Endothelial cell of umbilical vein (primary cell): ENCODE data around the gene MED16. TPM values are rescaled to one million over a fixed set of nuclear protein-coding genes. Genes with fewer than 3 reads are reported as not detected.

Source experiments
- BruUV-seq: library from RNA; stranded (reverse); fragments of 400-500 nt; replicated peaks from 2 replicates; lab custom pipeline; 2021; lab: Mats Ljungman, UMichigan
- CTCF ChIA-PET: fragments of 300-600, 350-600 bp; sonication (Branson Sonifier 250); formaldehyde crosslinking; loops from one replicate; lab custom pipeline; 2021; ENCODE audit warnings: antibody characterized with exemption, inconsistent platforms; lab: Charles Lee
- POLR2A ChIA-PET: fragments of 300-600, 350-600 bp; sonication (Branson Sonifier 250); formaldehyde crosslinking; loops from one replicate; lab custom pipeline; 2021; ENCODE audit warnings: antibody characterized with exemption, inconsistent platforms; lab: Charles Lee
- DNase-seq: peaks from one replicate; pipeline ENCODE4 v3.0.0-alpha.2; 2011; ENCODE audit warnings: low read depth, low spot score
- FAIRE-seq: peaks from 2 replicates; lab custom pipeline; 2011; peaks lifted over from hg19 to GRCh38; lab: Jason Lieb, UNC
- H2AFZ ChIP-seq: 2 replicates; pipeline ENCODE4 v1.6.0; 2012; ENCODE audit warnings: low read depth, low read length, control low read depth, inconsistent platforms
- H3K27ac ChIP-seq: 2 replicates; pipeline ENCODE4 v1.5.1; 2011; ENCODE audit warnings: low read depth, mild to moderate bottlenecking, control low read depth, low read length, moderate library complexity; ENCODE audit not compliant: insufficient read depth
- H3K27me3 ChIP-seq, 2 experiments: 2 replicates each; pipeline versions ENCODE4 v1.6.0 to v1.6.1; 2011; ENCODE audit warnings: low read length in 2 of 2, mixed read lengths in 1 of 2; ENCODE audit not compliant: control insufficient read depth in 2 of 2, insufficient read depth in 2 of 2
- H3K36me3 ChIP-seq, 2 experiments: 2 replicates in 1 of 2; 3 replicates in 1 of 2; pipeline ENCODE4 v1.5.1; 2011; ENCODE audit warnings: low read length in 2 of 2, mild to moderate bottlenecking in 1 of 2, moderate library complexity in 1 of 2; ENCODE audit not compliant: control insufficient read depth in 2 of 2, insufficient read depth in 2 of 2; ENCODE audit errors: extremely low read depth in 1 of 2
- H3K4me1 ChIP-seq: 3 replicates; pipeline ENCODE4 v1.5.1; 2011; ENCODE audit warnings: mild to moderate bottlenecking, low read length; ENCODE audit not compliant: control insufficient read depth, insufficient read depth; ENCODE audit errors: extremely low read depth
- H3K4me2 ChIP-seq: 2 replicates; pipeline ENCODE4 v1.6.1; 2011; ENCODE audit warnings: low read length, control low read depth, mixed read lengths; ENCODE audit not compliant: insufficient read depth
- H3K4me3 ChIP-seq, 3 experiments: fragments of 200-600 bp in 1 of 3; sonication (generic), shearing (Covaris generic) in 1 of 3; replicated peaks in 1 of 3; 2 replicates each; pipeline ENCODE4 v1.5.1; 2011 to 2016; ENCODE audit warnings: control low read depth in 3 of 3, low read length in 3 of 3, mild to moderate bottlenecking in 2 of 3, inconsistent platforms in 1 of 3, low read depth in 1 of 3, moderate library complexity in 1 of 3; ENCODE audit not compliant: insufficient read depth in 1 of 3
- H3K79me2 ChIP-seq: 2 replicates; pipeline ENCODE4 v1.6.0; 2012; ENCODE audit warnings: low read length, inconsistent platforms; ENCODE audit not compliant: control insufficient read depth, insufficient read depth
- H3K9ac ChIP-seq: replicated peaks from 2 replicates; pipeline ENCODE3; 2011; ENCODE audit warnings: low read length, control low read depth; ENCODE audit not compliant: insufficient read depth; ENCODE audit errors: extremely low read depth
- H3K9me1 ChIP-seq: replicated peaks from 3 replicates; pipeline ENCODE4 v1.6.0; 2011; ENCODE audit warnings: mild to moderate bottlenecking, low read length; ENCODE audit not compliant: control insufficient read depth, insufficient read depth; ENCODE audit errors: extremely low read depth
- H3K9me3 ChIP-seq: replicated peaks from 2 replicates; pipeline ENCODE4 v1.5.1; 2012; ENCODE audit warnings: low read length, inconsistent platforms; ENCODE audit not compliant: control insufficient read depth, insufficient read depth
- H4K20me1 ChIP-seq: replicated peaks from 2 replicates; pipeline ENCODE3; 2011; ENCODE audit warnings: mild to moderate bottlenecking, low read length; ENCODE audit not compliant: control insufficient read depth, insufficient read depth; ENCODE audit errors: extremely low read depth
- EZH2 ChIP-seq: IDR thresholded peaks from 2 replicates; pipeline ENCODE4 v1.6.1; 2012; ENCODE audit warnings: borderline replicate concordance, low read depth, mild to moderate bottlenecking, moderate library complexity, low read length, inconsistent platforms; ENCODE audit not compliant: severe bottlenecking
- FOS ChIP-seq: IDR thresholded peaks from 2 replicates; pipeline ENCODE4 v1.6.1; 2011; ENCODE audit warnings: mild to moderate bottlenecking, low read length, moderate library complexity, borderline replicate concordance; ENCODE audit not compliant: insufficient read depth
- GATA2 ChIP-seq: IDR thresholded peaks from 2 replicates; pipeline ENCODE4 v1.7.0; 2011; ENCODE audit warnings: low read depth, mild to moderate bottlenecking, moderate library complexity, mixed read lengths, low read length; ENCODE audit not compliant: insufficient read length, insufficient read depth
- JUN ChIP-seq: IDR thresholded peaks from 2 replicates; pipeline ENCODE4 v1.6.1; 2011; ENCODE audit warnings: borderline replicate concordance, low read depth; ENCODE audit not compliant: insufficient read length, insufficient read depth
- MYC ChIP-seq: IDR thresholded peaks from one replicate; pipeline ENCODE4 v1.6.1; 2011; ENCODE audit warnings: mild to moderate bottlenecking, low read depth, low read length
- POLR2A ChIP-seq: IDR thresholded peaks from 2 replicates; pipeline ENCODE4 v1.6.1; 2012; ENCODE audit warnings: low read depth, mild to moderate bottlenecking, control low read depth, low read length
- POLR2AphosphoS5 ChIP-seq: IDR thresholded peaks from 2 replicates; pipeline ENCODE4 v1.6.1; 2012; ENCODE audit warnings: low read depth, mild to moderate bottlenecking, control low read depth, low read length, moderate library complexity; ENCODE audit not compliant: insufficient read depth
- dilution Hi-C: fragments of 300-500 bp; cut with MboI; formaldehyde crosslinking; loops from one replicate; pipeline ENCODE4 v1.15.0; 2019; ENCODE audit warnings: low sequenced_read_pairs; ENCODE audit not compliant: extremely low pct_ligation_motif_present
- intact Hi-C: fragments of 100-400 bp; cut with micrococcal nuclease; formaldehyde crosslinking; loops from one replicate; pipeline ENCODE4 v1.10.0; 2022
- polyA plus RNA-seq, 4 experiments: library from polyadenylated mRNA; depleted of rRNA in 3 of 4; stranded (reverse) in 3 of 4; unstranded in 1 of 4; fragments of >200 nt; gene quantifications; 2 replicates each; pipeline versions ENCODE4 v1.2.1 to v1.2.3, GENCODE V29; 2011 to 2012; ENCODE audit warnings: missing spikeins in 1 of 4
- total RNA-seq: library from RNA; stranded (reverse); gene quantifications from 2 replicates; pipeline ENCODE4 v1.2.3, GENCODE V29; 2021
- TF ChIP-seq, protein P1 (sequence below): IDR thresholded peaks from 2 replicates; pipeline ENCODE4 v1.6.1; 2011; ENCODE audit not compliant: insufficient read depth, insufficient read length
- TF ChIP-seq, protein P2 (sequence below), 2 donors: IDR thresholded peaks; 1 replicate in 1 of 2; 2 replicates in 1 of 2; pipeline ENCODE4 v1.5.1; 2011; ENCODE audit warnings: low read length in 2 of 2, mild to moderate bottlenecking in 2 of 2, moderate library complexity in 2 of 2, control low read depth in 1 of 2, inconsistent platforms in 1 of 2, low read depth in 1 of 2; ENCODE audit not compliant: insufficient read depth in 1 of 2; ENCODE audit errors: extremely low read depth in 1 of 2

Gene MED16
- total and polyA plus RNA-seq, 2 donors (not counting 3 experiments of a cell fraction or from before 2014, with no cell fraction given): 63.1 to 66.5 TPM

DNA sequence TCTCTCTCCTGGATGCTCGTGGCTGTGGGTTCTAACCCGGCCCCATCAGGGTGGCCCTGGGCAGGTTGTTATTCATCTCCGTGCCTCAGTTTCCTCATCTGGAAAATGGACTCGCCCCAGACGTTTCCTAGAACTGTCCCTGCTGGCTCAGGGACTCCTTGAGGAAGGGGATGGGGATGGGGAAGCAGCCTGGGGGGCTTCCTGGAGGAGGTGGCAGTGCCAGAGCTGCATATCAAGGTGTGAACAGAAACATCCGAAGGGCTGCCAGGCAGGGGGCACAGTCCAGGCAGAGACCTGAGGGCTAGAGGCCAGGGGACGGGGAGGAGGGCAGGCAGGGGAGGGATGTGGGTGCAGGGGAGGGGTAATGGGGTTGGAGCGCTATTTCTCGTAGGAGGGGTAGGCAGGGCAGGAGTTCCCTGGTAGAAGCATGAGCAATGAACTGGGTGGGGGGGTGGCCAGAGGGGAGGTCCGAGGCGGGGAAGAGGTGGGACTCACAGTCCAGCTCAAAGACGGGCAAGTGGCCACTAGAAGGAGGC is 44.5 kb downstream of the MED16 start:
- Histone ChIP-seq H3K79me2 (no peaks in the 10 kb centered on the region), H3K9me1 (no peaks in the 10 kb centered on the region), H3K27me3 (peaks cover 0 to 4% of the 10 kb centered on the region in 2 experiments), H3K36me3 (no peaks in the 10 kb centered on the region), H3K4me2 (no peak overlapping the region), H4K20me1 (no peaks in the 10 kb centered on the region), H2AFZ (no peak overlapping the region), H3K9me3 (no peaks in the 10 kb centered on the region), H3K4me1 (no peaks in the 10 kb centered on the region), H3K27ac (no peak overlapping the region), H3K9ac (no peak overlapping the region), H3K4me3 (no peak overlapping the region)
- FAIRE-seq (no peak), DNase-seq (no peak)
- dilution Hi-C loops (no loop called here), intact Hi-C loops (no loop called here)
- ChIA-PET POLR2A (interaction anchor here (0.6 kb wide), 1 partner anchor 46 kb away, joined by 4 read pairs; no protein-coding TSS in a partner anchor), CTCF (interaction anchor here (0.8 to 1.4 kb wide), 4 partner anchors 10 to 152 kb away, joined by 3 to 9 read pairs (median 6); no protein-coding TSS in a partner anchor)
- TF ChIP-seq, protein P1, sequence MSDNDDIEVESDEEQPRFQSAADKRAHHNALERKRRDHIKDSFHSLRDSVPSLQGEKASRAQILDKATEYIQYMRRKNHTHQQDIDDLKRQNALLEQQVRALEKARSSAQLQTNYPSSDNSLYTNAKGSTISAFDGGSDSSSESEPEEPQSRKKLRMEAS: no peak
- TF ChIP-seq POLR2AphosphoS5: no peak
- no peak for TF ChIP-seq POLR2A
- TF ChIP-seq EZH2: no peak
- TF ChIP-seq JUN: no peak
- TF ChIP-seq, protein P2, sequence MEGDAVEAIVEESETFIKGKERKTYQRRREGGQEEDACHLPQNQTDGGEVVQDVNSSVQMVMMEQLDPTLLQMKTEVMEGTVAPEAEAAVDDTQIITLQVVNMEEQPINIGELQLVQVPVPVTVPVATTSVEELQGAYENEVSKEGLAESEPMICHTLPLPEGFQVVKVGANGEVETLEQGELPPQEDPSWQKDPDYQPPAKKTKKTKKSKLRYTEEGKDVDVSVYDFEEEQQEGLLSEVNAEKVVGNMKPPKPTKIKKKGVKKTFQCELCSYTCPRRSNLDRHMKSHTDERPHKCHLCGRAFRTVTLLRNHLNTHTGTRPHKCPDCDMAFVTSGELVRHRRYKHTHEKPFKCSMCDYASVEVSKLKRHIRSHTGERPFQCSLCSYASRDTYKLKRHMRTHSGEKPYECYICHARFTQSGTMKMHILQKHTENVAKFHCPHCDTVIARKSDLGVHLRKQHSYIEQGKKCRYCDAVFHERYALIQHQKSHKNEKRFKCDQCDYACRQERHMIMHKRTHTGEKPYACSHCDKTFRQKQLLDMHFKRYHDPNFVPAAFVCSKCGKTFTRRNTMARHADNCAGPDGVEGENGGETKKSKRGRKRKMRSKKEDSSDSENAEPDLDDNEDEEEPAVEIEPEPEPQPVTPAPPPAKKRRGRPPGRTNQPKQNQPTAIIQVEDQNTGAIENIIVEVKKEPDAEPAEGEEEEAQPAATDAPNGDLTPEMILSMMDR (IDR thresholded peaks at IDR 0.05; ENCODE audit: extremely low read depth in 1 of 2, insufficient read depth in 1 of 2, low read depth in 1 of 2, low read length in 2 of 2): no peak
- no peak for TF ChIP-seq GATA2
- TF ChIP-seq FOS: no peak
- no peak for TF ChIP-seq MYC
- BruUV-seq: no TSS peak
